Activated CD8-positive, alpha-beta memory T cell treated with anti-CD3 and anti-CD28 coated beads, Interleukin-2, amount 50 U/mL, for 4 hours (primary cell): ENCODE measurements around the gene AOPEP.
"Not testable (repeated sequence)": the region's sequence is repeated elsewhere in the genome, so short reads cannot be mapped to it uniquely, and the experiment has no call there.

Experiments used
- DNase-seq: peaks from one replicate; pipeline ENCODE4 v3.0.0-alpha.2; 2020

Gene AOPEP

DNA sequence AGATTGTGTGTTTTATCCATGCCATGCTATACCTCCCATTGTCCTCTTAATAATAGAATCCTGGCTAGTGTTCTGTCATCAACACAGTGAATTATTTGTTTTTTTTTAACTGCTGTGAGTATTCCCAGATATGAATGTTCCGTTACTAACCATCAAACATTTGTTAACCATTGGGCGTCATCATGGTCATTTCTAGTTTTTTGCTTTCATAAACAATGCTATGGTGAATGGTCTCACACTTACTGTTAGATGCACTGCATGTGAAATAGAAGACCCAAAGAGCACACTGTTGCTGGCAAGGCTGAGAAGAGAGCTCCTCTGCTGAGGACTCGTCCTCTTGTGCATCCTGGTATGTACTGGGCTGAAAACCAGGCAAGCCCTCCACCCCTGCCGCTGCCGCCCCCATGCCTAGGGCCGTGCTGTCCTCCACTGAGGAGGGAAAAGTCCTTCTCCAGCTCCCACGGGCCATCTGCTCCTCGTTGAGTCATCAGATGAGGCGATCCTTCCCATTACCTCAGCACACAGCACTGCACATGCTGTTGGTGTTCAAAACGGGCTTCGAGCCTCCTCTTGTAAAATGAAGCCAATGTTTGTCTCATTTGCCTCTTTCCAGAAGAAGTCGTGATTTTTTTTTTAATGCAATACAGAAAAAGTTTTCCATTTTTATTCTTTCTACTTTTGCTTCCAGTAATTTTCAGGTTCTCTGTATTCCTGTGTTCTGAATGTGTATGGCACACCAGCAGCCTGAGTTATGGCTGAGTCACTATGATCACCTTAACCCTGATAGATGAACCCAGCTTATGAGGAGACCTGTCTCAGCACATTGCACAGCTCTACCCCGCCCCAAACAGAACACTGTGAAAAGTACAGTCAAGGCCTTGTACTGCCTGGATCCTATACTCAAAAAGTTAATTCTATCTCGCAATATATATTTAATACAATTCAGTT lies 219.0 kb downstream of the AOPEP start:
- no peak for DNase-seq

DNA sequence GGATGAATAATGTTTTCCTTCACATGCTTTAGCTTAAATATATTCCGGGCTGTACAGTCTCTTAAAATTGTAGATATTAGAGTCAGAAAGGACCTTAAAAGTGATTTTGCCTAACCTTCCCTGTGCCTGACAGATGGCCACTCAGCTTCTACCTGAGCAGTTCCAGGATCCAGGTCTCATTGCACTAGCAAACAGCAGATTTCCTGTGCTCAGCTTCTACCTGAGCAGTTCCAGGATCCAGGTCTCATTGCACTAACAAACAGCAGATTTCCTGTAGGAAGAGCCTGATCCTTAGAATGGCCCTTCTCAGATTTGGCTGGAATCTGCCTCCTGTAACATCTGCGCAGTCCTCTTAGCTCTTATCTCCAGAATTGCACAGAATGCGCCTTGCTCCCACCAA lies 219.8 kb downstream of the AOPEP start:
- DNase-seq = no peak

DNA sequence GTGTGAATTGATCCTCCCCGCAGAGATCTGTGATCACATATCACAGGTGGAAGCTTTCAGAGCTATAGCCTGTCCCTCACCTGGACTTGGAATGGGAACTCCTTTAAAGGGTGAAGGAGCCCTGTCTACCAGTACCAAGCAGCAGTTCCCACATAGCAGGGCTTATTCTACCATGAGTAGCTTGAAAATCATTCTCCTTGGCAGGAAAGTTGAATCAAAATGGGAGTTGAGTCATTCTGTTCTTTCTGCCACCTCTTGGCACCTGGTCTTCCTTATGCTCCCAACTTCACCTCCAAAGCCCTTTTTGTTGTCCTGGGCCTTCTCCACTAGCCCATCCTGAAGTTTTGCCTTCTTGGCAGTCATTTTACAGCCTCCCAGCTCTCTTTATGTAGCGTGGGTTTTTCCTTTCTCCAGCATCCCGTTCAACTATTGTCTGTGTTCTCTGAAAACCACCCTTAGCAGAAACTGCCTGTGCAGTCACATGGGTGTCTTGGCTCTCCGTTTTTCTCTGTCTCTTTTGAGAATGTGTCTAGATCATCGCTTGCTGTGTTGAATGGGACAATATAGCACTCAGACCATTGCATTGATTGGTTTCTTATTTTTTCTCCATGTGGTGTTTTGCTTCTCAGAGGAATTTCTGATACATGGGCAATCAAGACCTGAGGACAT lies 222.2 kb downstream of the AOPEP start:
- no peak for DNase-seq

DNA sequence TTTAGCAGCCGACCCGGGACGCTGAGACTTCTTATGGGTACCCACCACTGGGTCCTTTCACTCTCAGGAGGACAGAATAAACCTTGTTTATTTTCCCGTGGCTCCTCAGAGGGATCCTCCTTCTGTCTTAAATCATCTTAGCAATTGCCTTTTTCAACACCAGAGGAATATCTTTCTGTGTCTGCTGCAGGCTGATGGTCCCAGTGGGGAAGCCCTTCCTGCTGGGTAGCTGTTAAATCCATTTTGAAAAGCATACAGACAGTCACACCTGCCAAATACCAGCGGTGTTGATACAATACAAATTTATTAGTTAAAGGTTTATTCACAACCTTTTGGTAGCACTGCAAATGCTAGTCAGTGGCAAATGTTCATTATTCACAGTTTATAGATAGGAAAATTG lies 222.9 kb downstream of the AOPEP start:
- DNase-seq = no peak

DNA sequence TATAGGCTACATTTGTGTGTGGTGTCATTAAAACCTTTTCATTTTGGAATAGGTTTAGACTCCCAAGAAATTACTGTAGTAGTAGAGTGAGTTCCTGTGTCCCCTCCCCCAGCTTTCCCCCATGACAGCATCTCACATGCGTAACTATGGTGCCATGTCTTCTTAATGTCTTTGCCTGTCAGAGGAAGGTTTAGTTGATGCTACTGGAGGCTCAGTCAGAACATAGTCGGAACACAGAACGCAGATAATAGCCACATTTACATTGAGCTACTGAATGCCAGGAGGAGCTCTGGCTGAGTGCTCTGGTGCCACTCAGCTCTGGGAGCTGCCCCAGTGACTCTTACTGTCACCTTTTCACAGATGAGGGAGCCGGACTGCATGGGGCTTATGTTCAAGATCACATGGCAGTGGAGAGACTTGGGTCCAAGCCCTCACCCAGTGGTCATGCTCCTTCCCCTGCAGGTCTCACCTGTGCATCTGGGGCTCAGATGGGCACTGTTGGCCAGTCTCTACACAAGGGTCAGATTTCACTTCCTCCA lies 223.6 kb downstream of the AOPEP start:
- DNase-seq = no peak

DNA sequence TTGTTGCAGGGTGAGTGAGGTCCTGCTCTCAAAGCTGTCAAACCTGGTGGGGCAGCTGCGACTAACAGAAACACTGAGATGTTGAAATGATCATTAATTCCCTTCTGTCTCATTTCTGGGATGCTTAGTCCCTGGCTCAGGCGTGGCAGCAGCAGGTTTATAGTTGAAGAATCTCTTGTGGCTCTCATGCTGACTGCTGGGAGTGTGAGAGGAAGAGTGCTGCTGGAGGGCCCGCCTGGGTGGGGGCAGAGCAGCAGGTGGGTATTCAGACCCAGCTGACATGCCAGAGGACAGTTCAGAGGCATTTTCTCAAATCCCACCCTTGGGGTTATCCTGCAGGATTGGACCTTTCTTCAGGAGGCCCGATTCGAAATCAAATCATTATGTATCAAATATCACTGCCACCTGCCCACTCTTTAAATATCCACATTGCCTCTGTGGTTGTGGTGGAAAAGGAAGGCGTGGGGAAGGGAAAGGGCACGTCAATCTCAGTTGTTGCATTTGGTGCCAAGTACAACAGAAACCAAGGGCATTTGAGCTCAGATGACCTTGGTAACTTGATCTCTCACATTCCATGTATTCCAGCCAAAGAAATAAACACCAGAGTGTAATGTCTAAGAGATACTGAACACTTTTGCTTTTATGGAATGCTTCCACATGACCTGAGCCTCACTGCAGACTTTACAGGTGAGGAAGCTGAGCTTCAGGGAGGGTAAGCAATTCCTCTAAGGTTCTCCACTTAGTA lies 224.3 kb downstream of the AOPEP start:
- DNase-seq = no peak

DNA sequence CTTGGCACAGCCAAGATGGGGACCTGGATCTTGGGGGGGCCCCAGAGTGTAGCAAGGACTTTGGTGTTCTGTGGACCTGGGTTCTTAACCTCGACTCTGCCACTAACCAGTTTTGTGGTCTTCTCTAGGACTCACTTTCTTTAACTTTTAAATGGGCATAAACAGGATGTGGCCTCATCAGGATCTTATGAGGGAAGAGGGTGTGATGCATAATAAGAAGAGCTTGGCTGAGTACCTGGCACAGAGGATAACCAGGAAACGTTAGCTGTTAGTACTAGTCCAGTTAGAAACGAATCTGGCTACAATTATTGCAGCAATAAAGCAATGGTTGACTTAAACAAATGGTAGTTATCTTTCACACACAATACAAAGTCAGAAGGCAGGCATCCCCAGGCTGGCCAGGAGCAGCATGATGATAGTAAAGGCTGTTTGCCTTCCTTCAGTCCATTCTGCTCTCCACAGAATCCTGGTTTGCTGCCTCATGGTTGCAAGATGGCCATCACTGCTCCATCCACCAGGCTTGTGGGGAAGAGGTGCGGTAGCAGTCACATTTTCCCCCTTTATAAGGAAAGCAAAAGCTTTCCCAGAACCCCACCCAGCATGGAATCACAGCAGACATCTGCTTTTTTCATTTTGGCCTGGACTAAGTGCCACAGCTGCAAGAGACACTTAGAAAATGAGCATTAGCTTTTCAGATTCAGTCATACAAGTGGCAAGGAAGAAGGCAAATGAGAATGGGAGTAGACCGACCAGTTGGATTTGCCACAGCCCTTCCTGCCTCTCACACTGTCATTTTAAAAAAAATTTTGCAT lies 225.0 kb downstream of the AOPEP start:
- DNase-seq = no peak

DNA sequence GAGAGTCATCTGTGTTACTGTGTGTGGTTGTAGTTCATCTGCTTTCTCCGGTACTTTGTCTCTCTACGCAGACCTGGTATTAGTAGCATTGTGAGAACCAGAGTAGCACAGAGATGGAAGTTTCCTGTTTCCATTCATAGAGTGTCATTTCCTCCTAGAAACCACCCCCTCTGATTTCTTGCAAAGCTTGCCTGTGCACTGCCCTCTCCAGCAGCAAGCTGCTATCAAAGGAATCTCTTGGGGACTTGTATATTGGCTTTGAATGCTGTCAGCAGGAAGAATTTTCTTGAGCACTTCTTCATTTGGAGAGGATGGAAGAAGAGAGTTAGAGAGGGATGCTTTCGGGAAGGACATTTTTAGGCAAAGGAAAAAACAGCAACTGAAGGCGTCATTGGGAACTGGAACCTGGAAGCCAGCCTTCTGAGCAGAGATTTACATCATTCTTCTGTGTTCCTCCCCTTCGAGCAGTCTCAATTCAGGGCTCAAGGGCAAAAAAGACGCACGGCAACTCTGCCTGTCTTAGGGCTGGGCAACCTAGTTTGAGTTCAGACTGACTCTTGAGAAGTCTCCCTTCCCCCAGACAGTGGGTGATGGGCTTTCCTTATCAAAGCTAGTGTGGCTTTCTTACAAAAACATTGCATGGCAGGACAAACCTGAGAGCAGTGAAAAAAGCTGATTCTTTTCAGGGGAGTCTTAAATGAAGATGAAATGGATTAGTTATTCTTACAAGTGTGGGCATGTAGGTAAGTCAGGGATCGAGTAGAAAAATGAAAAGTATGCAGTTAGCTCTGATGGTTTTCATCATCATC lies 226.3 kb downstream of the AOPEP start:
- no peak for DNase-seq

DNA sequence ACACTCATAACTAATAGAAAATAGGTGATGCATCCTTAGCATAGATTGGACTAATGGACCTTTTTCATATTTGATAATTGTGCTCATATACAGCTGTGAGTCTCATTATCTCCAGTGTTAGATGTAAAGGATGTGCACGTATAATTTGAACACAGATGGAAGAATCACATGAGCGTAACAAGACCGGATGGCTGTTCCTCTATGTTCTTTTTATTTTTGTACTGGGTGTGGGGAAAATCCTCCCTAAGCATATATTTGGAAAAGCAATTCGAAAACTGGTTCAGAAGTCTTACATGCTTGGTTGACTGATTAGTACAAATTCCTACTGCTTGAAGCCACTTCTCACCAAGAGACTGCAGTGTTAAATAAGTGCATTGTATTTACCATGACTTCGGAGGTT lies 230.2 kb downstream of the AOPEP start:
- DNase-seq = no peak

DNA sequence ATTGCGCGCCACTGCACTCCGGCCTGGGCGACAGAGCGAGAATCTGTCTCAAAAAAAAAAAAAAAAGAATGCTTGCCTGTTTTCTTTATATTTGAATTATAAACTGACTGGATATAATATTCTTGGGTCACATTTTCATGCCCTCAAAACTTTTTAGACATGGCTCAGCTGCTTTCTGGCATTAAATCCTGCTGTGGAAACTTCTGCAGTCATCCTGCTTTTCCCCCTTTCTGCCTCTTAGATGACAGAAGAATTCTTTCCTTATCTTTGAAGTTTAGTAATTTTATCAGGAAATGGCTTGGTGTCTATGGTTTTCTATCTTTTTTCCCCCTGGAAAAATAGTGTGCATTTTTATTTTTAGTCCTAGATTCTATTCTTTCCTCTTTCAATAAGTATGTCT lies 234.5 kb downstream of the AOPEP start:
- no peak for DNase-seq

DNA sequence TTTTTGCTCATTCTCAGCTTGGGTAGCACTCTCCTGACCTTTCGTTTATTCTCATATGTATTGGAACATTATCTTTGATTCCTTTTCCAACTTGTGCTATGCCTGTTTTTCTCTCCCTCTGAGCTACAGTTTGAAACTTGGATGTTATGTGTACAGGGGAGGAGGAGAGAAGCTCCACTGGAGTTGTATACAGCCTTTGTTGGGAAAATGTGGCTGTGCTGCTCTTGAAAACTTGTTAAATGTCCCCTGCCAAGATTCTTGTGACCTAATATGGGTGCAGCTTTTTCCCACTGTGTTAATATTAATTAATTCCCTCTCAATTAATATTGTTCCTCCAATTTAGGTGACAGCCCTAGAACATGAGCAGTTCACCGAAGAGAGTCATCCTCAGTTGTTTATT lies 235.4 kb downstream of the AOPEP start:
- no peak for DNase-seq

DNA sequence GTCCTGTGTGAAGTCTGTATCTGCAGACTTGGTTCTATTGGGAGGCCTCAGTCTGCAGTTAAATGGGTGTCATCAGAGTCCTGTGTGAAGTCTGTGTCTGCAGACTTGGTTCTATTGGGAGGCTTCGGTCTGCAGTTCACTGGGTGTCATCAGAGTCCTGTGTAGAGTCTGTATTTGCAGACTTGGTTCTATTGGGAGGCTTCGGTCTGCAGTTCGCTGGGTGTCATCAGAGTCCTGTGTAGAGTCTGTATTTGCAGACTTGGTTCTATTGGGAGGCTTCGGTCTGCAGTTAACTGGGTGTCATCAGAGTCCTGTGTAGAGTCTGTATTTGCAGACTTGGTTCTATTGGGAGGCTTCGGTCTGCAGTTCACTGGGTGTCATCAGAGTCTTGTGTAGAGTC lies 239.1 kb downstream of the AOPEP start:
- not testable (repeated sequence) for DNase-seq

DNA sequence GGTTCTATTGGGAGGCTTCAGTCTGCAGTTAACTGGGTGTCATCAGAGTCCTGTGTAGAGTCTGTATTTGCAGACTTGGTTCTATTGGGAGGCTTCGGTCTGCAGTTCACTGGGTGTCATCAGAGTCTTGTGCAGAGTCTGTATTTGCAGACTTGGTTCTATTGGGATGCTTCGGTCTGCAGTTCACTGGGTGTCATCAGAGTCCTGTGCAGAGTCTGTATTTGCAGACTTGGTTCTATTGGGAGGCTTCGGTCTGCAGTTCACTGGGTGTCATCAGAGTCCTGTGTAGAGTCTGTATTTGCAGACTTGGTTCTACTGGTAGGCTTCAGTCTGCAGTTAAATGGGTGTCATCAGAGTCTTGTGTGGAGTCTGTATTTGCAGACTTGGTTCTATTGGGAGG lies 239.5 kb downstream of the AOPEP start:
- DNase-seq = not testable (repeated sequence)

DNA sequence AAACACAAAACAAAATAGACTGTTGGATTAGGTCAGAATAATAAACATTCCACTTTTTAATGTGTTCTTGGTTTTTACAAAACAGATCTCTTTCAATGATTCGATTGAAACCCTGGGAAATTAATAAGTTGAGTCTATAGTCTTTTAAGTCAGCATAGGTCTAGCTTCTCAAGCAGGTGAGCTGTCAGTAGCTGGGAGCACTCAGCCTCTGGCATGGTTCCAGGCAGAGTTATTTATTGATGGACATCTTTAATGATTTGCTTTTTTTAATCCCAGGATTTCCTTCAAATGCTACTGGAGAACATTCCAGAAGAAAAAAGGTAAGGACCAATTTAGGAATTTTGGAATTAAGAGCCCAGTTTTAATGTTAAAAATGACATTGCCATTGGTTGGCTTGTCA lies 241.0 kb downstream of the AOPEP start:
- no peak for DNase-seq

DNA sequence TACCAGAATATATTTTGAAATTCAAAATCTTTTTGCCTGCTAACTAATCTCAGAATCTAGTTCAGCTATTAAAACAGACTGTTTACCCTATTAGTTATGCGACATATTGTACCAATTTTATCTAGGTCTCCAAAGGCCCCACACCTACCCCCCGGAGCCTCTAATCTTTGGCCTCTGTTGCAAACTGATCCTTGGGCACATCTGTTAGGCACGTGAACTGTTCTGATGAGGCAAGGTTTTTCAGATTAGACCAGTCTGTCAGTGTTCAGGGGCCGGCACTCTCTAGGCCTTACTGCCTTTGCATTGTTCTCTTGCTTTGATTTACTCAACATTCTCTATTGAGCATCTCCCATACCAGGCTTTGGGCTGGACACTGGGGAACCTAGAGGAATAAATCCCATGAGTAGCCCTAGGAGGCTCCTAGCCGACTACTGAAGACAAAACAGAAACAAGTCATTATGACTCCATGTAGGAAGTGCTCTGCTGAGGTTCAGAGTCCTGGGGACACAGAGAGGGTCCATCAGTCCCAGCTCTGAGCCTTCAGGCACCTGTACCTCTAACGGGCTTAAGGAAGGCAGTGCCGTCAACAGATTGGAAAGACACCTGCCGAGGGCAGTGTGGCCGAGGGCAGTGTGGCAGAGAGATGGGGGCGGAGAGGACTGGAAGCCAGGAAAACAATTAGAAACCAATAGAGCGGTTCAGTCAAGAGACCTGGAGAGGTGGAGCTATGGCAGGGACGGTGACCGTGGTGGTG lies 245.1 kb downstream of the AOPEP start:
- DNase-seq = no peak

DNA sequence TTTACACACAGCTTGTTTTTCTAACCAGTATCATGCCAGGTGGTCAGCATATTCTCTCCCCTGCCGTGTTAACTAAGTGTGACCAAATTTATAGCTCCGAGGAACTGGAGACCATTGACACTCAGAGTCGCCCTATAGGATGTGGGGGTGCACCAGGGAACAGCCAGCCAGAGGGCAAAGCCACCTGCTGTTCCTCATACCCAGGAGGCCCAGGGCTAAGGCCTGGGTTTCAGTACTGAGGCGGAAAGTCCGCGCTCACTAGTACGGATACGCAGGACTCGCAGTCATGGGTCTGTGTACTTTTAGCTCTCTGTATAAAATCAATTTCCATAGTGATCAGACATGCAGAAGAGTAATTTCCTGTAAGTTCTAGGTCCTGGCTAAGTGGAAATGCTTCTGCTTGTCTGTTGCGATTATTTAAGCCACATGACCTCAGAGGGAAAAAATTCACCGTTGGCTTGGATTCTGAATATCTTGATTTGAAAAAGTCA lies 247.0 kb downstream of the AOPEP start:
- no peak for DNase-seq

DNA sequence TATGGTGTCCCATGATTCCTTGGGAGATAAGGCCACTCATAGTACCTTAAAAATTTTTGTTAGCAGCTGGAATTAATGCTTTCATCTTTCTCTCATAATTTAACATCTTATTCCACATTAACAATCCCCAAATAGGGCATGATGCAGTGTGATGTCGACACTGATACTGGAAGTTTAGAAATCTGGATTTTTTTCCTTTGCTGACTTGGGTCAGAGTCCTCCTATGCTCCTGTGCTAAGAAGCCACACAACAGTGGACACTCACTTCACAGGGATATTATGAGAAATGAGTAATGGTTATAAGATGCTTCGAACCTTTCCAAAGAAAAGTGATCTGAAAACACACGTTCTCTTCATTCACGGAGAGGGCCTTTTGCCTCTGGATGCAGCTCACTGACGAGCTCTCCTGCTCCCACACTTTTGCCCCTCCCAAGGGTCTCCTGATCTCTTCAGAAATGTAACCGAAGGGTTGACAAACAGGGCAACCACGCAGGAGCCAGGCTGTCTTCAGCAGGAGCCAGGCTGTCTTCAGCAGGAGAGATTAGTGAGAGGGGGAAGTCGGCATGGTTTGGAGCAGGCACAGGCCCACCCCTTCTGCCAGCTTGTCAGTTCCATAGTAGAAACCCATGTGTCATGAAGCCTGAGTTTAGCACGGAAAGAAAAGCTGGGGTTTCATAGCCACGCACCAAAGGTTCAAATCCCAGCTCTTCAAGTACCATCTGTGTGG lies 247.8 kb downstream of the AOPEP start:
- DNase-seq = no peak

DNA sequence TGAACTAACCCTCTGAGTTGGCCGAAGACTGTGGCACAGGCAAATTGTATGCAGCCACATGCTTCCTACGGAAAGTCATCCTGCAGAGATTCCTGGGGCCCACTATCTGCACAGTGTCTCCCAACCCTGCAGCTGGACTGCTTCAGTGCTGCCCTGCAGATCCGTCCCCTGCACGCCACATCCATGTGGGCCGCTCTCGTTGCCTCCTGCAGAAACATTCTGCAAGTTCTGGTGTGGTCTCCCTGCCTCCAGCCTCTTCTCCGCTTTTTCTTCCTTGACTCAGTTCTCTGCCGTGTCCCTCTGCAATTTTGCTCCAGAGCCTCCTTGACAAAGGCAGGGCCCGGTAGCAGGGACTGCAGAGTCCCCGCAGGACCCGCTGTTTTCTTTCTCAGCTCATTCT lies 249.0 kb downstream of the AOPEP start:
- no peak for DNase-seq

DNA sequence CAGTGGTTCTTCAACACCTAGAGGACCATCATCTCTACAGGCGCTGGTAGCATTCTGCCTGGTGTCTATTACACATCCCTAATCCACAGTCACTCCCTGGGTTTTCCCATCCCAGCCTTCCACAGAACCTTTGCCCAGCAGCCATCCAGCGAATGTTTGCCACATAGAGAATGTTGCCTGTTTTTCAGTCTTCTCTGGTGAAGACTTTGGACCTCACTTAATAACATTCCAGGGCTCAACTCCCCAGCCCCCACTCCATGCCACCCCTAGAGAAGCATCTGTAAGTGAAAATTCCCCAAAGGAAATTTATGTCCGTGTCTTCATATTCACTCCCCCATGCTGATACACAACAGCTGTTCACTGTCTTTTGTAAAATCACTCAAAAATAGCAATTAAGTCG lies 249.6 kb downstream of the AOPEP start:
- DNase-seq = no peak

DNA sequence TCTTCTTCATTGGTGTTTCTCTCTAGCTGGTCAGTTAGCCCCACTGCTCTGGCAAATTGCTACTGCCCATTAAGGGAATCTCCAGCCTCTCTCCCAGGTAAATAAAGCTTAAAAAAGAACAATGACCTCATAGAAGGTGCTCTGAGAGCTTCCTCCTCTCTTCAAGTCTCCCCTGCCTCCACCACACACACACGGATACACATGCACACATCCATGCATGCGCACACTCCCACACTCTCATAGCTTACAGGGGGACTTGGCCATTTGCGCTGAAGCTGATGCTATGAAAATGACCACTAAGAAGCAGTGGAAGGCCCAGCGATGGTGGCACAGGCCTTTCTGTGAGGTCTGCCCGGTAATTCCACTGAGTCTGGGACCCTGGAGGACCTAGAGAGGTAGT lies 250.9 kb downstream of the AOPEP start:
- no peak for DNase-seq
